Common myeloid progenitor, CD34-positive (primary cell): ENCODE results near the gene NPNT.

Source experiments
- CTCF ChIA-PET: fragments of 350-600 bp; sonication (Branson Sonifier 250); formaldehyde crosslinking; loops from one replicate; lab custom pipeline; 2021; ENCODE audit warnings: antibody characterized with exemption; lab: Charles Lee
- POLR2A ChIA-PET: fragments of 350-600 bp; sonication (Branson Sonifier 250); formaldehyde crosslinking; loops from one replicate; lab custom pipeline; 2021; ENCODE audit warnings: antibody characterized with exemption; lab: Charles Lee
- DNase-seq, 3 donors: peaks; one replicate each; pipeline versions ENCODE4 v3.0.0 to v3.0.0-alpha.2; 2013
- H3K27ac ChIP-seq, 2 experiments: 1 replicate in 1 of 2; 2 replicates in 1 of 2; pipeline ENCODE4 v1.7.0; 2013; ENCODE audit warnings: inconsistent platforms in 2 of 2, low read length in 2 of 2, mild to moderate bottlenecking in 2 of 2, low read depth in 1 of 2, moderate library complexity in 1 of 2; ENCODE audit not compliant: severe bottlenecking in 2 of 2, insufficient read depth in 1 of 2, poor library complexity in 1 of 2
- H3K27me3 ChIP-seq, 5 experiments: replicated peaks in 2 of 5; 1 replicate in 3 of 5; 2 replicates in 2 of 5; pipeline versions ENCODE4 v1.6.1 to v1.7.0; 2013; ENCODE audit warnings: low read length in 4 of 5, mild to moderate bottlenecking in 2 of 5, moderate library complexity in 2 of 5, inconsistent platforms in 1 of 5; ENCODE audit not compliant: insufficient read depth in 5 of 5, control insufficient read depth in 4 of 5
- H3K36me3 ChIP-seq, 4 experiments: 1 replicate in 2 of 4; 2 replicates in 2 of 4; pipeline versions ENCODE4 v1.6.1 to v1.7.0; 2013; ENCODE audit warnings: low read length in 3 of 4, control low read depth in 1 of 4, mild to moderate bottlenecking in 1 of 4; ENCODE audit not compliant: control insufficient read depth in 4 of 4, insufficient read depth in 4 of 4
- H3K4me1 ChIP-seq, 4 experiments: 1 replicate in 3 of 4; 2 replicates in 1 of 4; pipeline versions ENCODE4 v1.6.1 to v1.7.1; 2013; ENCODE audit warnings: low read length in 3 of 4, mild to moderate bottlenecking in 3 of 4, control low read depth in 1 of 4, inconsistent platforms in 1 of 4, moderate library complexity in 1 of 4; ENCODE audit not compliant: control insufficient read depth in 4 of 4, insufficient read depth in 4 of 4; ENCODE audit errors: control extremely low read depth in 1 of 4
- H3K4me3 ChIP-seq, 7 experiments: 1 replicate in 4 of 7; 2 replicates in 3 of 7; pipeline versions ENCODE4 v1.5.1 to v1.7.0; 2013; ENCODE audit warnings: mild to moderate bottlenecking in 7 of 7, low read length in 6 of 7, moderate library complexity in 6 of 7, inconsistent platforms in 2 of 7, low read depth in 2 of 7, control low read depth in 1 of 7; ENCODE audit not compliant: insufficient read depth in 4 of 7, control insufficient read depth in 1 of 7; ENCODE audit errors: extremely low read depth in 1 of 7
- H3K9me3 ChIP-seq, 5 experiments: 1 replicate in 4 of 5; 2 replicates in 1 of 5; pipeline versions ENCODE4 v1.6.1 to v1.7.1; 2013; ENCODE audit warnings: low read length in 4 of 5, mild to moderate bottlenecking in 2 of 5, inconsistent platforms in 1 of 5, low read depth in 1 of 5, moderate library complexity in 1 of 5; ENCODE audit not compliant: control insufficient read depth in 4 of 5, insufficient read depth in 2 of 5; ENCODE audit errors: control extremely low read depth in 1 of 5
- WGBS: methylation state at CpG from one replicate; pipeline ENCODE4 v1.1.5; 2013; ENCODE audit not compliant: insufficient coverage; 5-methylcytosine and 5-hydroxymethylcytosine counted together

Gene NPNT

GRCh38 chr4:105989485-105990242 lies 94.4 kb downstream of the NPNT start:
- no peak overlapping the region for H3K4me3 ChIP-seq
- H3K27ac ChIP-seq: no peak overlapping the region
- DNase-seq: no peak
- H3K27me3 ChIP-seq: no peaks in the 10 kb centered on the region
- no CpG with 5 or more reads among the region's 2 CpGs for WGBS
- no peaks in the 10 kb centered on the region for H3K36me3 ChIP-seq
- no peaks in the 10 kb centered on the region for H3K4me1 ChIP-seq
- ChIA-PET CTCF (no interaction called here), POLR2A (no interaction called here)
- H3K9me3 ChIP-seq: peaks cover 0 to 3% (median 0%) of the 10 kb centered on the region in 5 experiments

- WGBS: 80% methylated on average over 2 of the region's 3 CpGs
- Histone ChIP-seq H3K36me3 (no peaks in the 10 kb centered on the region), H3K4me3 (no peak overlapping the region), H3K4me1 (no peaks in the 10 kb centered on the region), H3K27ac (no peak overlapping the region), H3K27me3 (peaks cover 0 to 3% (median 0%) of the 10 kb centered on the region in 5 experiments), H3K9me3 (no peaks in the 10 kb centered on the region)
- ChIA-PET CTCF (no interaction called here), POLR2A (no interaction called here)
- peak in 2 of 3 donors; percentile 2 to 6 for DNase-seq
Measured at GRCh38 chr4:105990933-105991332, 95.7 kb downstream of the NPNT start.

- no peak overlapping the region for H3K27ac ChIP-seq
- H3K4me1 ChIP-seq: no peaks in the 10 kb centered on the region
- WGBS: 97% methylated on average over 8 of the region's 8 CpGs
- POLR2A ChIA-PET: no interaction called here
- CTCF ChIA-PET: no interaction called here
- H3K36me3 ChIP-seq: no peaks in the 10 kb centered on the region
- H3K27me3 ChIP-seq: peaks cover 0 to 4% (median 0%) of the 10 kb centered on the region in 5 experiments
- no peaks in the 10 kb centered on the region for H3K9me3 ChIP-seq
- no peak for DNase-seq
- no peak overlapping the region for H3K4me3 ChIP-seq
Measured at GRCh38 chr4:105991726-105992125, 96.5 kb downstream of the NPNT start.

- Histone ChIP-seq H3K27me3 (peaks cover 0 to 5% (median 0%) of the 10 kb centered on the region in 5 experiments), H3K27ac (no peak overlapping the region), H3K36me3 (no peaks in the 10 kb centered on the region), H3K4me3 (no peak overlapping the region), H3K9me3 (no peaks in the 10 kb centered on the region), H3K4me1 (no peaks in the 10 kb centered on the region)
- ChIA-PET CTCF (no interaction called here), POLR2A (no interaction called here)
- 88% methylated on average over 2 of the region's 2 CpGs for WGBS
- no peak for DNase-seq
Measured at GRCh38 chr4:105992641-105993305, 97.5 kb downstream of the NPNT start.

- H3K27ac ChIP-seq: no peak overlapping the region
- H3K4me1 ChIP-seq: no peaks in the 10 kb centered on the region
- ChIA-PET CTCF (no interaction called here), POLR2A (no interaction called here)
- WGBS: 94% methylated on average over 6 of the region's 6 CpGs
- no peak for DNase-seq
- no peak overlapping the region for H3K4me3 ChIP-seq
- H3K9me3 ChIP-seq: no peaks in the 10 kb centered on the region
- peaks cover 0 to 5% (median 0%) of the 10 kb centered on the region in 5 experiments for H3K27me3 ChIP-seq
- no peaks in the 10 kb centered on the region for H3K36me3 ChIP-seq
Measured at GRCh38 chr4:105994061-105994460, 98.8 kb downstream of the NPNT start.

GRCh38 chr4:105994841-105995501 lies 99.7 kb downstream of the NPNT start:
- POLR2A ChIA-PET: no interaction called here
- Histone ChIP-seq H3K27ac (no peak overlapping the region), H3K4me1 (no peaks in the 10 kb centered on the region), H3K9me3 (no peaks in the 10 kb centered on the region), H3K27me3 (peaks cover 0 to 5% (median 0%) of the 10 kb centered on the region in 5 experiments), H3K4me3 (no peak overlapping the region), H3K36me3 (no peaks in the 10 kb centered on the region)
- CTCF ChIA-PET: no interaction called here
- 96% methylated on average over 5 of the region's 5 CpGs for WGBS
- no peak for DNase-seq

GRCh38 chr4:105996845-105997244 lies 101.6 kb downstream of the NPNT start:
- no peak overlapping the region for H3K27ac ChIP-seq
- H3K27me3 ChIP-seq: peaks cover 0 to 7% (median 0%) of the 10 kb centered on the region in 5 experiments
- H3K4me1 ChIP-seq: no peaks in the 10 kb centered on the region
- no peaks in the 10 kb centered on the region for H3K36me3 ChIP-seq
- no peak for DNase-seq
- ChIA-PET POLR2A (no interaction called here), CTCF (no interaction called here)
- WGBS: 98% methylated on average over 5 of the region's 7 CpGs
- no peaks in the 10 kb centered on the region for H3K9me3 ChIP-seq
- no peak overlapping the region for H3K4me3 ChIP-seq
